HEK293 (cell line): Measurements from ENCODE around the gene CEBPE.

Experiments
- CTCF ChIA-PET: fragments of 350-600 bp; formaldehyde crosslinking; extraction: SDS; loops from one replicate; lab custom pipeline; 2021; ENCODE audit warnings: antibody characterized with exemption; lab: Yijun Ruan, JAX
- POLR2A ChIA-PET: fragments of 300-600 bp; formaldehyde crosslinking; extraction: SDS; loops from one replicate; lab custom pipeline; 2020; ENCODE audit warnings: antibody characterized with exemption, inconsistent platforms; lab: Yijun Ruan, JAX
- H3K27ac ChIP-seq: fragments of 200-500 bp; sonication (Bioruptor generic); 2 replicates; pipeline ENCODE4 v1.5.1; 2014; ENCODE audit warnings: low read depth, low read length, control low read depth, inconsistent platforms; ENCODE audit errors: extremely low read depth
- H3K36me3 ChIP-seq, 2 experiments: fragments of 200-500 bp in 1 of 2; sonication (Bioruptor generic) in 1 of 2; 1 replicate in 1 of 2; 2 replicates in 1 of 2; pipeline ENCODE4 v1.5.1; 2014 to 2017; ENCODE audit warnings: inconsistent platforms in 2 of 2, low read length in 2 of 2; ENCODE audit not compliant: control insufficient read depth in 2 of 2, insufficient read depth in 1 of 2
- H3K4me1 ChIP-seq: fragments of 200-500 bp; sonication (Bioruptor generic); 2 replicates; pipeline ENCODE4 v1.5.1; 2014; ENCODE audit warnings: mild to moderate bottlenecking, low read length, inconsistent platforms; ENCODE audit not compliant: control insufficient read depth, insufficient read depth
- H3K4me3 ChIP-seq: 2 replicates; pipeline ENCODE4 v1.5.1; 2011; ENCODE audit warnings: low read depth, mild to moderate bottlenecking, control low read depth, low read length, moderate library complexity
- H3K9me3 ChIP-seq: fragments of 200-500 bp; sonication (Bioruptor generic); 2 replicates; pipeline ENCODE4 v1.5.1; 2014; ENCODE audit warnings: low read depth, low read length, inconsistent platforms; ENCODE audit not compliant: control insufficient read depth, insufficient read depth
- IKZF3 ChIP-seq: fragments of 450-650 bp; IDR thresholded peaks from 2 replicates; pipeline ENCODE4 v1.5.0; 2018; ENCODE audit warnings: missing biosample characterization, mild to moderate bottlenecking, missing genetic modification characterization, moderate library complexity
- KLF9 ChIP-seq: fragments of 450-650 bp; formaldehyde crosslinking; IDR thresholded peaks from 2 replicates; pipeline ENCODE4 v1.5.1; 2016; ENCODE audit warnings: missing biosample characterization, missing genetic modification characterization, low read depth
- SCRT1 ChIP-seq: fragments of 450-650 bp; formaldehyde crosslinking; IDR thresholded peaks from 2 replicates; pipeline ENCODE4 v1.5.1; 2016; ENCODE audit warnings: missing biosample characterization, missing genetic modification characterization, borderline replicate concordance
- SCRT2 ChIP-seq: fragments of 450-650 bp; formaldehyde crosslinking; IDR thresholded peaks from 2 replicates; pipeline ENCODE4 v1.5.1; 2016; ENCODE audit warnings: missing biosample characterization, missing genetic modification characterization
- TRIM28 ChIP-seq: IDR thresholded peaks from 2 replicates; pipeline ENCODE4 v1.6.1; 2011; ENCODE audit warnings: low read length, control low read depth, borderline replicate concordance
- ZEB2 ChIP-seq: fragments of 450-650 bp; formaldehyde crosslinking; IDR thresholded peaks from 2 replicates; pipeline ENCODE4 v1.5.1; 2016; ENCODE audit warnings: missing biosample characterization, missing genetic modification characterization
- ZNF132 ChIP-seq: fragments of 450-650 bp; formaldehyde crosslinking; IDR thresholded peaks from 2 replicates; pipeline ENCODE4 v1.5.1; 2017; ENCODE audit warnings: missing biosample characterization, missing genetic modification characterization, borderline replicate concordance
- ZNF514 ChIP-seq: fragments of 450-650 bp; formaldehyde crosslinking; IDR thresholded peaks from 2 replicates; pipeline ENCODE4 v1.5.1; 2016; ENCODE audit warnings: missing biosample characterization, missing genetic modification characterization
- ZNF600 ChIP-seq: fragments of 450-650 bp; formaldehyde crosslinking; IDR thresholded peaks from 2 replicates; pipeline ENCODE4 v1.5.1; 2016; ENCODE audit warnings: missing biosample characterization, missing genetic modification characterization
- ZSCAN16 ChIP-seq: fragments of 450-650 bp; formaldehyde crosslinking; IDR thresholded peaks from 2 replicates; pipeline ENCODE4 v1.5.1; 2016; ENCODE audit warnings: missing biosample characterization, missing genetic modification characterization
- TF ChIP-seq, protein P1 (sequence below): fragments of 450-650 bp; formaldehyde crosslinking; IDR thresholded peaks from 2 replicates; pipeline ENCODE4 v1.5.1; 2016; ENCODE audit warnings: missing biosample characterization, missing genetic modification characterization
- TF ChIP-seq, protein P2 (sequence below): fragments of 450-650 bp; formaldehyde crosslinking; IDR thresholded peaks from 2 replicates; pipeline ENCODE4 v1.5.1; 2016; ENCODE audit warnings: missing biosample characterization, missing genetic modification characterization
- TF ChIP-seq, protein P3 (sequence below): fragments of 450-650 bp; formaldehyde crosslinking; IDR thresholded peaks from 2 replicates; pipeline ENCODE4 v1.5.1; 2016; ENCODE audit warnings: missing biosample characterization, missing genetic modification characterization
- TF ChIP-seq, protein P4 (sequence below): fragments of 450-650 bp; formaldehyde crosslinking; IDR thresholded peaks from 2 replicates; pipeline ENCODE4 v1.5.1; 2016; ENCODE audit warnings: missing biosample characterization, missing genetic modification characterization

Gene CEBPE

DNA sequence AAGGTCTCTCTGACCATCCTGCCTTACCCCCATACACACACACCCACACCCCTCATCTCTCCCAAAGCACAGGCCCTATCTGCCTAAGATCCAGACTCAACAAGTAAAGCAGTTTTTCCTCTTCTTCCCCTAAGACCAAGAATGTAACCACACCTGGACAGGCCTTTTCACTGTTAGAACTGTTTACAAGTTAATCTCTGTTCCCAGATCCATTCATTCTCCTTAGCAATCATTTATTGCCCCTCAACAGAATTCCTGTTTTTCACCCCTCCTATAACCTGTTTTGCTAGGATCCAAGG is 12.4 kb downstream of the CEBPE start:
- Histone ChIP-seq H3K4me3 (no peak overlapping the region), H3K9me3 (no peaks in the 10 kb centered on the region), H3K4me1 (peaks cover 4% of the 10 kb centered on the region), H3K27ac (no peak overlapping the region), H3K36me3 (no peaks in the 10 kb centered on the region)
- CTCF ChIA-PET = interaction anchor here (0.7 to 0.9 kb wide), 3 partner anchors 17 to 38 kb away, joined by 3 read pairs; no protein-coding TSS in a partner anchor
- POLR2A ChIA-PET = interaction anchor here (0.5 to 0.6 kb wide), 2 partner anchors 11 to 367 kb away, joined by 3 to 4 read pairs; partner anchors contain the start of genes ACIN1 and C14orf119
- TF ChIP-seq ZEB2 (tag by site-specific recombination) = peak; percentile 77
- TF ChIP-seq SCRT2 (tag by site-specific recombination) = peak; percentile 82
- no peak for TF ChIP-seq TRIM28
- TF ChIP-seq ZSCAN16 = no peak
- peak; percentile 36; the same call in 1 of the 2 replicates for TF ChIP-seq ZNF600 (tag by site-specific recombination)
- TF ChIP-seq, protein P1, sequence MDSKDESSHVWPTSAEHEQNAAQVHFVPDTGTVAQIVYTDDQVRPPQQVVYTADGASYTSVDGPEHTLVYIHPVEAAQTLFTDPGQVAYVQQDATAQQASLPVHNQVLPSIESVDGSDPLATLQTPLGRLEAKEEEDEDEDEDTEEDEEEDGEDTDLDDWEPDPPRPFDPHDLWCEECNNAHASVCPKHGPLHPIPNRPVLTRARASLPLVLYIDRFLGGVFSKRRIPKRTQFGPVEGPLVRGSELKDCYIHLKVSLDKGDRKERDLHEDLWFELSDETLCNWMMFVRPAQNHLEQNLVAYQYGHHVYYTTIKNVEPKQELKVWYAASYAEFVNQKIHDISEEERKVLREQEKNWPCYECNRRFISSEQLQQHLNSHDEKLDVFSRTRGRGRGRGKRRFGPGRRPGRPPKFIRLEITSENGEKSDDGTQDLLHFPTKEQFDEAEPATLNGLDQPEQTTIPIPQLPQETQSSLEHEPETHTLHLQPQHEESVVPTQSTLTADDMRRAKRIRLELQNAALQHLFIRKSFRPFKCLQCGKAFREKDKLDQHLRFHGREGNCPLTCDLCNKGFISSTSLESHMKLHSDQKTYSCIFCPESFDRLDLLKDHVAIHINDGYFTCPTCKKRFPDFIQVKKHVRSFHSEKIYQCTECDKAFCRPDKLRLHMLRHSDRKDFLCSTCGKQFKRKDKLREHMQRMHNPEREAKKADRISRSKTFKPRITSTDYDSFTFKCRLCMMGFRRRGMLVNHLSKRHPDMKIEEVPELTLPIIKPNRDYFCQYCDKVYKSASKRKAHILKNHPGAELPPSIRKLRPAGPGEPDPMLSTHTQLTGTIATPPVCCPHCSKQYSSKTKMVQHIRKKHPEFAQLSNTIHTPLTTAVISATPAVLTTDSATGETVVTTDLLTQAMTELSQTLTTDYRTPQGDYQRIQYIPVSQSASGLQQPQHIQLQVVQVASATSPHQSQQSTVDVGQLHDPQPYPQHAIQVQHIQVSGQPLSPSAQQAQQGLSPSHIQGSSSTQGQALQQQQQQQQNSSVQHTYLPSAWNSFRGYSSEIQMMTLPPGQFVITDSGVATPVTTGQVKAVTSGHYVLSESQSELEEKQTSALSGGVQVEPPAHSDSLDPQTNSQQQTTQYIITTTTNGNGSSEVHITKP (tag by site-specific recombination) = 0 out of 2 replicates have a peak, but pooled peaks have one; percentile 23
- TF ChIP-seq KLF9 (tag by site-specific recombination) = no peak
- no peak for TF ChIP-seq ZNF514 (tag by site-specific recombination)
- TF ChIP-seq SCRT1 (tag by site-specific recombination) = 0 out of 2 replicates have a peak, but pooled peaks have one; percentile 66
- peak; percentile 60 for TF ChIP-seq IKZF3 (tag by site-specific recombination)

DNA sequence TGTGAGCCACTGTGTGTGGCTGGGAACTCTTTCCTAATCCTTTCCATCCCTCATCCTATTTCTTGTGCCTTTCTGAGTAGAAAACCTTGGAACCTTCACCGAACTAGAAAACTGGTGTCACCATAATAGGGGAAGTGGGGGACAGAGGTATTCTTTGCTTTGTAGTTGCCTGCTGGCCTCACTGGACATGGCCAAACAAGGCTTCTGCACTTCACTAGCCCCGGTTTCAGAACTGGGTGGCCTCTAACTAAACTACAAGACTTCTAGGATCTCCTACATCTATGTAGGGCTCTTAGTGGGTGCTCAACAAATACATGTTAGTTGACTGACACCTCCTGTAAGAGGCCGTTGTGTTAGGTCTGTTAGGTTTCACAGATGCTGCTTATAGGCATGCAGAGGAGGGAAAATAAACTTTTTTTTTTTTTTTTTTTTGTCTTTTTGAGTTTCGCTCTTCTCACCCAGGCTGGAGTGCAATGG is 13.7 kb downstream of the CEBPE start:
- Histone ChIP-seq H3K4me3 (no peak overlapping the region), H3K9me3 (no peaks in the 10 kb centered on the region), H3K4me1 (peaks cover 4% of the 10 kb centered on the region)
- CTCF ChIA-PET = no interaction called here
- TF ChIP-seq ZNF132 (tag by site-specific recombination) = no peak
- TF ChIP-seq, protein P2, sequence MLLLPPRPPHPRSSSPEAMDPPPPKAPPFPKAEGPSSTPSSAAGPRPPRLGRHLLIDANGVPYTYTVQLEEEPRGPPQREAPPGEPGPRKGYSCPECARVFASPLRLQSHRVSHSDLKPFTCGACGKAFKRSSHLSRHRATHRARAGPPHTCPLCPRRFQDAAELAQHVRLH (tag by site-specific recombination) = no peak
- TF ChIP-seq, protein P3, sequence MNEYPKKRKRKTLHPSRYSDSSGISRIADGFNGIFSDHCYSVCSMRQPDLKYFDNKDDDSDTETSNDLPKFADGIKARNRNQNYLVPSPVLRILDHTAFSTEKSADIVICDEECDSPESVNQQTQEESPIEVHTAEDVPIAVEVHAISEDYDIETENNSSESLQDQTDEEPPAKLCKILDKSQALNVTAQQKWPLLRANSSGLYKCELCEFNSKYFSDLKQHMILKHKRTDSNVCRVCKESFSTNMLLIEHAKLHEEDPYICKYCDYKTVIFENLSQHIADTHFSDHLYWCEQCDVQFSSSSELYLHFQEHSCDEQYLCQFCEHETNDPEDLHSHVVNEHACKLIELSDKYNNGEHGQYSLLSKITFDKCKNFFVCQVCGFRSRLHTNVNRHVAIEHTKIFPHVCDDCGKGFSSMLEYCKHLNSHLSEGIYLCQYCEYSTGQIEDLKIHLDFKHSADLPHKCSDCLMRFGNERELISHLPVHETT (tag by site-specific recombination) = no peak
- TF ChIP-seq, protein P4, sequence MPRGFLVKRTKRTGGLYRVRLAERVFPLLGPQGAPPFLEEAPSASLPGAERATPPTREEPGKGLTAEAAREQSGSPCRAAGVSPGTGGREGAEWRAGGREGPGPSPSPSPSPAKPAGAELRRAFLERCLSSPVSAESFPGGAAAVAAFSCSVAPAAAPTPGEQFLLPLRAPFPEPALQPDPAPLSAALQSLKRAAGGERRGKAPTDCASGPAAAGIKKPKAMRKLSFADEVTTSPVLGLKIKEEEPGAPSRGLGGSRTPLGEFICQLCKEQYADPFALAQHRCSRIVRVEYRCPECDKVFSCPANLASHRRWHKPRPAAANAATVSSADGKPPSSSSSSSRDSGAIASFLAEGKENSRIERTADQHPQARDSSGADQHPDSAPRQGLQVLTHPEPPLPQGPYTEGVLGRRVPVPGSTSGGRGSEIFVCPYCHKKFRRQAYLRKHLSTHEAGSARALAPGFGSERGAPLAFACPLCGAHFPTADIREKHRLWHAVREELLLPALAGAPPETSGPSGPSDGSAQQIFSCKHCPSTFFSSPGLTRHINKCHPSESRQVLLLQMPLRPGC (tag by site-specific recombination) = no peak
- TF ChIP-seq, all 188 proteins: peak for 0
- no peaks in the 10 kb centered on the region for H3K36me3 ChIP-seq
- POLR2A ChIA-PET = no interaction called here
- H3K27ac ChIP-seq = no peak overlapping the region
